Right renal cortex interstitium (tissue), 3 donors: Measurements from ENCODE around the gene TTC36. TPM values are rescaled to one million over a fixed set of nuclear protein-coding genes. Genes with fewer than 3 reads are reported as not detected.
"Not testable (repeated sequence)": the region's sequence is repeated elsewhere in the genome, so short reads cannot be mapped to it uniquely, and the experiment has no call there.

Source experiments
- DNase-seq, 3 donors: peaks; one replicate each; pipeline ENCODE4 v3.0.0-alpha.2; 2013; ENCODE audit warnings: low read depth in 3 of 3, low spot score in 2 of 3
- polyA plus RNA-seq, 3 donors: library from polyadenylated mRNA; unstranded; fragments of 120-200 nt; gene quantifications; one replicate each; pipeline ENCODE4 v1.2.1, GENCODE V29; 2013; ENCODE audit not compliant: insufficient read length in 3 of 3

Gene TTC36, protein sequence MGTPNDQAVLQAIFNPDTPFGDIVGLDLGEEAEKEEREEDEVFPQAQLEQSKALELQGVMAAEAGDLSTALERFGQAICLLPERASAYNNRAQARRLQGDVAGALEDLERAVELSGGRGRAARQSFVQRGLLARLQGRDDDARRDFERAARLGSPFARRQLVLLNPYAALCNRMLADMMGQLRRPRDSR
- polyA plus RNA-seq, result 1 to 10 TPM; 1.1 to 1.5 (median 1.1) TPM

DNA sequence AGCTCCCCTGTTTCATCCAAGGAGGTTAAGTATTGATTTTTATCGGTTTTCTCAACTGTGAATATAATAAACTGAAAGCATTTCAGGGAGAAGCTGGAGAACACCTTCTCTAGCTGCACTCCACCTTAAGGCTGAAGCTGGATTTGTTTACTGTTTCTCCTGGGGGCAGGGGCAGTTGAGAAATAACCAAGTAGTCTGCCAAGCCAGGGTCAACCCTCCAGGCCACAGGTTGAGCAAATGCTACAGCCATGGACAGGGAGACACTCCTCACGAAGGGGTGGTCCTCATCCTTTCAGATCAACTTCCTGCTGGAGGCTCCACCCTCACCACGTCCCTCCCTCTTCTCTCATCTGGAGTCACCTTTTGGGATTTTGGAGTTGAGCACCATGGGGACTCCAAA is at the start of gene TTC36:
Gene TTC36 (plus strand): TSS at position 366 of the 400 bp plus-strand sequence. CDS start 21 bp downstream, at position 387.
- DNase-seq, result no peak

DNA sequence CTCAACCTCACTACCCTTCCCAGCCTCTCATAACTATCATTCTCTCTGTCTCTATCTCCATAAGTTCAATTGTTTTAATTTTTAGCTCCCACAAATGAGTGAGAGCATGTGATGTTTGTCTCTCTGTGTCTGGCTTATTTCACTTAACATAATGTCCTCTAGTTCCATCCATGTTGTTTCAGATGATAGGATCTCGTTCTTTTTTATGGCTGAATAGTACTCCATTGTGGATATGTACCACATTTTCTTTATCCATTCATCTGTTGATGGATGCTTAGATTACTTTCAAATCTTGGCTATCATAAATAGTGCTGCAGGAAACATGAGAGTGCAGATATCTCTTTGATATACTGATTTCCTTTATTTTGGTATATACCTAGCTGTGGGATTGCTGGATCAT is 46.0 kb upstream of the TTC36 start:
- not testable (repeated sequence) for DNase-seq

DNA sequence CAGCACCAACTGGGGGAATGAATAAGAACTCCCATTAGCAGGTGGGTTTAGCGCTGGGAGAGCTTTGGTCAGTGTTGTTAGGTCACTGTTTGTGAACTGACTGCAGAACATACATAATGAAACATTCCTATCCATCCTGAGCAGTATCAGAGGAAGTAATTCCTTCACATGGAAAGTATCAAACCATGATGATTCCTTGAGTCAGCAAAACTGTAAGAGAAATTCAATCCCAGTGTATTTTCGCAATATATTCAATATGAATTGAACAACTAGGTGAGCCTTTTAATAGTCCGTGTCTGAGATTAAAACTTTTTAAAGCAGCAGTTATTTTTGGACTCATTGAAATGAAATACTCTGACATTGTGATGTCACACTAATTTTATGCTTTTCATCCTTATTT is 42.9 kb upstream of the TTC36 start:
- no peak for DNase-seq

DNA sequence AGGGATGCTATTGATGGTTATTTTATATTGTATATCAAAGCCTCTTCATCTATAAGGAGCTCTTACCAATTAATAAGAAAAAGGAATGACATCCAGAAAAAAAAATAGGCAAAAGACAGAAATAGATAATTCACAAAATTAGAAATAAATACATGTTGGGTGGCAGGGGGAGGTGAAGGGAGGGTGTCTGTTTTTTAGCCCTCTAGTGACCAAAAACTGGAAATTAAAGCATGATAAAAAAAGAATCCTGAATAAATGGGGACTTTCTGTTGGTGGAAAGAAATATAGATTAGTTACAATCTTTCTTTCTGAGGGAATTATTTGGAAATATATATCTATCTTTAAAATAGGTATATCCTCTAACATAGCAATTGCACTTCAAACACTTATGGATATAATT is 42.0 kb upstream of the TTC36 start:
- no peak for DNase-seq

DNA sequence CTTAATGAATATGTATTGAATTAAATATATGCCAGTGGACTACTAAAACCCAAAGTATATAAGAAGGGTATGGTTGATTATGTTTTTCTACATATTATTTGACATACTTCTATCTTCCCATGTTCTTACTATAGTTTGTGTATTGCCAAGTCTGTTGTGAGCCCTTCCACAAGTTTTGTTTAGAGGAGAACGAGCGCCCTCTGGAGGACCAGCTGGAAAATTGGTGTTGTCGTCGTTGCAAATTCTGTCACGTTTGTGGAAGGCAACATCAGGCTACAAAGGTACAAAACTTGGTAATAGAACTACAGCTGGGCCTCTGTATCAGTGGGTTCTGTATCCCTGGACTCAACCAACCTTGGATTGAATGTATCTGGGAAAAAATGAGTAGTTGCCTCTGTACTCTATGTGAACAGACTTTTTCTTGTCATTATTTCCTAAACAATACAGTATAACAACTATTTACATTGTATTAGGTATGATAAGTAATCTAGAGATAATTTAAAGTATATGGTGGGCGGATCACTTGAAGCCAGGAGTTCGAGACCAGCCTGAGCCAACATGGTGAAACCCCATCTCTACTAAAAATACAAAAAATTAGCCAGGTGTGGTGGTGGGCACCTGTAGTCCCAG is 38.7 kb upstream of the TTC36 start:
- peak; percentile 53 to 65 (median 59) for DNase-seq

DNA sequence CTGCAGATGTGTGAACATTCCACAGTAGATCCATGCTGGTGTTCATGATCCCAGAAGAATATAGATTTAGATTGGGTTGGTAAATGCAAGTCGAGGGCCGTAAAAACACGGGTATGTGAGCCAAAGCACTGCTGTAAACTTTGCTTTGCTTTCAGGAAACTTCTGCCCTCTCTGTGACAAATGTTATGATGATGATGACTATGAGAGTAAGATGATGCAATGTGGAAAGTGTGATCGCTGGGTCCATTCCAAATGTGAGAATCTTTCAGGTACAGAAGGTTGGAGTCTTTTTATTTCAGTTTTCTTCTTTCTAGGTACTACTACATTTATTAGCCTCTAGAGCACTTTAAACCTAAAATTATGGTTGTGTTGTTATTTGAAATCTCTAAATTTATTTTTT is 36.2 kb upstream of the TTC36 start:
- no peak for DNase-seq

DNA sequence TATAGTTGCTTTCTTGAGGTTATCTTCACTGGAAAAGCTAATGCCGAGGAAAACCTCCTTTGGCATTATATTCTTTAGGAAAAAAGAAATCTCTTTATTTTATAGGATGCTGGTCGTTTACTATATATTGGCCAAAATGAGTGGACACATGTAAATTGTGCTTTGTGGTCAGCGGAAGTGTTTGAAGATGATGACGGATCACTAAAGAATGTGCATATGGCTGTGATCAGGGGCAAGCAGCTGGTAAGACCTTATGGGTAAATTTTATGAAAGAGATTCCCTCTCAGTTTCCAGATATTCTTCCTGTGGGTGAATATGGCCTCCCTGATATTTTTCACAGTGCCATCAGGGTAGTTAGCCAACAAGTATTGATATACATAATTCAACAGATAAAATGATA is 29.4 kb upstream of the TTC36 start:
- no peak for DNase-seq

DNA sequence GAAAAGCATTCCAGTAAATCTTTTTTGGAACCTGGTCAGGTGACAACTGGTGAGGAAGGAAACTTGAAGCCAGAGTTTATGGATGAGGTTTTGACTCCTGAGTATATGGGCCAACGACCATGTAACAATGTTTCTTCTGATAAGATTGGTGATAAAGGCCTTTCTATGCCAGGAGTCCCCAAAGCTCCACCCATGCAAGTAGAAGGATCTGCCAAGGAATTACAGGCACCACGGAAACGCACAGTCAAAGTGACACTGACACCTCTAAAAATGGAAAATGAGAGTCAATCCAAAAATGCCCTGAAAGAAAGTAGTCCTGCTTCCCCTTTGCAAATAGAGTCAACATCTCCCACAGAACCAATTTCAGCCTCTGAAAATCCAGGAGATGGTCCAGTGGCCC is 24.1 kb upstream of the TTC36 start:
- no peak for DNase-seq

DNA sequence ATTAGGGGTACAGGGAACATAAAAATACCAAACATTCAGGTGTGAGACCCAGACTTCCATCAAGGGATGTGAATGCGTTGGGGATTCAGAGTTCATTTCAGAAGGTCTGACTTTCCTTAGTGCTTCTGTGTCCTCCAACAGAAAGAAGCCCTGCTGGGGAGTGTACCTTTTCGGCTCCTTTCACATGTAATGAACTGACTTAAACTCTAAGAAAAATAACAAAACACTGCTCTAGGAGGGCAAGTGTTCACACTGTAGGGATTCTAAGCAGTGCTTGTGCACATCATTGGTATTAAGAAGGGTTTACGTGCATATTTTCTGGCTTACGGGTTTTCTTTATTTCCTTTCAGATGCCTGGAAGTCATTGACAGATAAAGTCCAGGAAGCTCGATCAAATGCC is 15.7 kb upstream of the TTC36 start:
- no peak for DNase-seq

DNA sequence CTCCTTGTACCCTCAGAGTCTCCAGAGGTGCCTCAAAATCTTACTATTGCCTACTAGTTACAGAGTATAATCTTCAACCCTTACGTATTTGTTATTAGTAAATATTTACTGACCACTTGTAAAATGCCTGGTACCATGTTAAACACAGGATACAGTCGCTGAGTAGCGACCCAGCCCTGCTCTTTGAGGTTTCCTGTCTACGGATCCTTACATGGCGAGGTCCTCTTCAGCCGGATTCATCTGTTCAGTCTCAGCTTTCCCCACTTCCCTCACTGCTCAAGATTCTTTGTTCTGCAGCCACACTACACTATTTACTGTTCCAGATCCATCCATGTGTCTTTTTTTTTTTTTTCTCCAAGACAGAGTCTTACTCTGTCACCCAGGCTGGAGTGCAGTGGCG is 13.2 kb upstream of the TTC36 start:
- DNase-seq, result no peak

DNA sequence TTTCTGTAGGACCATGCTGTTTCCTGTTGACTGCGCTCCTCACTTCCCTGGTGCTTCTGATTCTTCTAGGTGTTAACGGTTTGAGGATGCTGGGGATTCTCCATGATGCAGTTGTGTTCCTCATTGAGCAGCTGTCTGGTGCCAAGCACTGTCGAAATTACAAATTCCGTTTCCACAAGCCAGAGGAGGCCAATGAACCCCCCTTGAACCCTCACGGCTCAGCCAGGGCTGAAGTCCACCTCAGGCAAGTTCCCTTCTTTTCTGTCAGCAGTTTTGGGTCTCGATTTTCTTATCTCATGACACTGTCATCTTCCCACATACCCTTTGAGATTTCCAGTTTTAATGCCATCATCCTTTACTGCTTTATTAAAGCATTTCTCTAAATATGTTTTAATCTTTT is 7.7 kb upstream of the TTC36 start:
- no peak for DNase-seq

DNA sequence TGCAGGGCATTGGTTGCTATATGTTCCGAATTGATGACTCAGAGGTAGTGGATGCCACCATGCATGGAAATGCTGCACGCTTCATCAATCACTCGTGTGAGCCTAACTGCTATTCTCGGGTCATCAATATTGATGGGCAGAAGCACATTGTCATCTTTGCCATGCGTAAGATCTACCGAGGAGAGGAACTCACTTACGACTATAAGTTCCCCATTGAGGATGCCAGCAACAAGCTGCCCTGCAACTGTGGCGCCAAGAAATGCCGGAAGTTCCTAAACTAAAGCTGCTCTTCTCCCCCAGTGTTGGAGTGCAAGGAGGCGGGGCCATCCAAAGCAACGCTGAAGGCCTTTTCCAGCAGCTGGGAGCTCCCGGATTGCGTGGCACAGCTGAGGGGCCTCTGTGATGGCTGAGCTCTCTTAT is 5.4 kb upstream of the TTC36 start:
- DNase-seq, result no peak

DNA sequence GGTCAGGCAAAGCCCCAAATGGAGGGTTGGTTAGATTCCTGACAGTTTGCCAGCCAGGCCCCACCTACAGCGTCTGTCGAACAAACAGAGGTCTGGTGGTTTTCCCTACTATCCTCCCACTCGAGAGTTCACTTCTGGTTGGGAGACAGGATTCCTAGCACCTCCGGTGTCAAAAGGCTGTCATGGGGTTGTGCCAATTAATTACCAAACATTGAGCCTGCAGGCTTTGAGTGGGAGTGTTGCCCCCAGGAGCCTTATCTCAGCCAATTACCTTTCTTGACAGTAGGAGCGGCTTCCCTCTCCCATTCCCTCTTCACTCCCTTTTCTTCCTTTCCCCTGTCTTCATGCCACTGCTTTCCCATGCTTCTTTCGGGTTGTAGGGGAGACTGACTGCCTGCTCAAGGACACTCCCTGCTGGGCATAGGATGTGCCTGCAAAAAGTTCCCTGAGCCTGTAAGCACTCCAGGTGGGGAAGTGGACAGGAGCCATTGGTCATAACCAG is 4.7 kb upstream of the TTC36 start:
- peak in 1 of 3 donors; percentile 3 for DNase-seq

DNA sequence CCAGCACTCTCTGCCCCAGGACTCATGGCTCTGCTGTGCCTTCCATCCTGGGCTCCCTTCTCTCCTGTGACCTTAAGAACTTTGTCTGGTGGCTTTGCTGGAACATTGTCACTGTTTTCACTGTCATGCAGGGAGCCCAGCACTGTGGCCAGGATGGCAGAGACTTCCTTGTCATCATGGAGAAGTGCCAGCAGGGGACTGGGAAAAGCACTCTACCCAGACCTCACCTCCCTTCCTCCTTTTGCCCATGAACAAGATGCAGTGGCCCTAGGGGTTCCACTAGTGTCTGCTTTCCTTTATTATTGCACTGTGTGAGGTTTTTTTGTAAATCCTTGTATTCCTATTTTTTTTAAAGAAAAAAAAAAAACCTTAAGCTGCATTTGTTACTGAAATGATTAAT is 2.9 kb upstream of the TTC36 start:
- DNase-seq, result no peak

DNA sequence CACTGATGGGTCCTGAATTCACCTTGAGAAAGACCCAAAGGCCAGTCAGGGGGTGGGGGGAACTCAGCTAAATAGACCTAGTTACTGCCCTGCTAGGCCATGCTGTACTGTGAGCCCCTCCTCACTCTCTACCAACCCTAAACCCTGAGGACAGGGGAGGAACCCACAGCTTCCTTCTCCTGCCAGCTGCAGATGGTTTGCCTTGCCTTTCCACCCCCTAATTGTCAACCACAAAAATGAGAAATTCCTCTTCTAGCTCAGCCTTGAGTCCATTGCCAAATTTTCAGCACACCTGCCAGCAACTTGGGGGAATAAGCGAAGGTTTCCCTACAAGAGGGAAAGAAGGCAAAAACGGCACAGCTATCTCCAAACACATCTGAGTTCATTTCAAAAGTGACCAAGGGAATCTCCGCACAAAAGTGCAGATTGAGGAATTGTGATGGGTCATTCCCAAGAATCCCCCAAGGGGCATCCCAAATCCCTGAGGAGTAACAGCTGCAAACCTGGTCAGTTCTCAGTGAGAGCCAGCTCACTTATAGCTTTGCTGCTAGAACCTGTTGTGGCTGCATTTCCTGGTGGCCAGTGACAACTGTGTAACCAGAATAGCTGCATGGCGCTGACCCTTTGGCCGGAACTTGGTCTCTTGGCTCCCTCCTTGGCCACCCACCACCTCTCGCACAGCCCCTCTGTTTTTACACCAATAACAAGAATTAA is 2.4 kb upstream of the TTC36 start:
- no peak for DNase-seq

DNA sequence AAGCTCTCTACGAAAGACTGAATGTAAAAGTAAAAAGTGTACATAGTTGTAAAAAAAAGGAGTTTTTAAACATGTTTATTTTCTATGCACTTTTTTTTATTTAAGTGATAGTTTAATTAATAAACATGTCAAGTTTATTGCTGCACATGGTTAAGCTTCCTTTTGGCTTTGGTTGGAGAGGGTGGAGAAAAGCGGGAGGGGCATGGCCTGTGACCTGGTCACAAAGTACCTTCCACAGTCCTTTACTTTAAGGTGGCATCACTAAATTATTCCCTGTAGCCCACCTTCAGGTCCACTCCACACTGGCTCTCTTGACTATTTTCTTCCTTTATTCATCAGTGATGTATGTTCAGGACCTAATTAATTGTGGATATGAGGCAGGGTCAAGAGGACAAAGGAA is 586 bp upstream of the TTC36 start:
- DNase-seq, result no peak

DNA sequence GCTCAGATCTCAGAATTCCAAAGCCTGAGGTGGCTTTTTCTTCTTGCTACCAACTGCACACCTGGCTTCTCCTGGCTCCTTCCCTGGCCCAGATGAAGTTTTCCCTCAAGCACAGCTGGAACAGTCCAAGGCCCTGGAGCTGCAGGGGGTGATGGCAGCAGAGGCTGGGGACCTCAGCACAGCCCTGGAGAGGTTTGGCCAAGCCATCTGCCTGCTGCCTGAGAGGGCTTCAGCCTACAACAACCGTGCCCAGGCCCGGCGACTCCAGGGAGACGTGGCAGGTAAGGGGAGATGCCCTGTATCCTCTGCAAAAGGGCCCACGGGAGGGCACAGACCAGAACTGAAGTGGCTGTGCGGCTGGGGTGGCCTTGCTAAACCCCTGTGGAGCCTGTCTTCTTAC is 1.2 kb downstream of the TTC36 start:
- DNase-seq, result no peak

DNA sequence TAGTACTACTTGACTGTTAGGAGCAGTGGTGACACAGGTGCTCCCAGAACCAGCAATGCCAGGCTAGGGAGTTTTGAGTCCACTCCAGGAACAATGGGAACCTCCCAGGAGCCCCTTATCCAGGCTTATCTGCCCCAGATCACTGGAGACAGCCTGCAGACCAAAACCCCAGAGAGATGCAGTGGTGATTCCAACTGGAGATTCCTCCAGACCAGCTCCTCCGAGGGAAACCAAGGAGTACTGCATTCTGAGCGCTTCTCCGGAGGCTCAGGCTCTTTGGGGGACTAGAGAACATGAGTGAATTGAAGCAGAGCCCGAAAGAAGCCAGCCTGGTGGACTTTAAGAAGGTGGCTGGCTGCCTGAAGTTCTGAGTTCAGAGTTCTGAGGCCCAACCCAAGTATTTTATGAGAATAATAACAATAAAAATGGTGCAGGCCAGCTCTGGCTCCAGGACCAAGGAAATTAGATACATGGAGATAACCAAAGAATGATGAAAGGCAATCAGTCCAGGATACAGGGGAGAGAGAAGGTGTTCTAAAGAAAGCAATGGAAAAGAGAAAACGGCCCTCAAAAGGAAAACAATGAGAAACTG is 2.4 kb downstream of the TTC36 start:
- DNase-seq, result no peak

DNA sequence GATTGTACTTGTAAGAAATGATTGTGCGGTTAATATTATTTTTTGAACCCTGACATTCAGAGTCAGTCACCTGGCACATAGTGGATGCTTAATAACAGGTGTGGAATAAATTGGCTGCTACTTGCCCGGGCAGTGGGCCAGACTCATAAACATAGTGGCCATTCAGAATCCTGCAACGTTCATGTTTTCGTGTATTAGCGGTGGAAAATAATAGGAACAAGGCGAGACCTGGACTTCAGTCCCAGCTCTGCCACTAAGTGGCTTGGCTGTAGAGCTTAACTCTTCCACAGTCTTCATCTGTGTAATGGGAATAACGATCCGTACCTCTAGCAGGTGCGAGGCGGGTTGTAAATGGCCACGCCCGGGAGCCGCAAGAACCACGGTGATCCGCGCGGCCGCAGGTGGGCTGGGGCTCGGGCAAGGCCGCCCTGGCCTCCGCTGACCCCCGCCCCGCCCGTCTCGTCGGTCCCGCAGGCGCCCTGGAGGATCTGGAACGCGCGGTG is 3.0 kb downstream of the TTC36 start:
- DNase-seq, result peak in 1 of 3 donors; percentile 4

DNA sequence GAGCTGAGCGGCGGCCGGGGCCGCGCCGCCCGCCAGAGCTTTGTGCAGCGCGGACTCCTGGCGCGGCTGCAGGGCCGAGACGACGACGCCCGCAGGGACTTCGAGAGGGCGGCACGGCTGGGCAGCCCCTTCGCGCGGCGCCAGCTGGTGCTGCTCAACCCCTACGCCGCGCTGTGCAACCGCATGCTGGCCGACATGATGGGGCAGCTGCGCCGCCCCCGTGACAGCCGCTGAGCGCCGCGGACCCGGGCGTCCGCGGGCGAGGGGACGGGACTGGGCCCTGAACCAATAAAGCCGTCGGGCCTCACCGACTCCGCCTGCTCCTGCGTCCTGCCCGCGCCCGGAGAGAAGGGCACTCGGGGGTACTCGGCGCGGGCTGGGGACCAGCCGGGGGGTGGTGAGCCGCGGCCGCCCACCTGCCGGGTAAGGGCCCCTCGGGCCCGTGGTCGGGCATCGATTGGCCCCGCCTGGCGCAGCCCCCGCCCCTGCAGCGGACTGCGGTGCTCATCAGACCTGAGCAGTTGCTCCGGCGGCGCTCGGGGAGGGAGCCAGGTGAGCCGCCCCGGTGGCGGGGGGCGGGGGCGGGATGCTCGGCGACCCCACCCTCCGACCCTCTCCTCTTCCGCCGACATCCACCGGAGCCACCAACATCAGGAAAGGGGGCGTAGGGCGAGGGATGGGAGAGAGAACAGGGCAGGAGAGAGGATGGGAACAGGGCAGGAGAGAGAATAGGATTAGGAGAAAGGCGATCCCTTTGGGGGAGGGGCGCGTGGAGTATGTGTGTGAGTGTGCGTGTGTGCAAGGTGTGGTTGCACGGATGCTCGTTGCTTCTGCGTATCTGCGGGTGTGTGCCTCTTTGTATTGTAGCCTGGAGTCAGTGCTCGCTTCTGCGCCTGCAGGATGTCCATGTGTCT is 3.7 kb downstream of the TTC36 start, which contains the start of gene TMEM25:
Gene TMEM25 (plus strand): TSS at position 510 of the 914 bp plus-strand sequence. CDS start 610 bp downstream, outside the sequence.
- DNase-seq, result peak in 1 of 3 donors; percentile 40
